DND-41 (cell line): Measurements from ENCODE around the gene LPAR1.

Experiments
- ATAC-seq: fragments of 200-7000 bp; cut with Tn5 transposase; 3 replicates; pipeline ENCODE4 v1.9.1; 2021; ENCODE audit warnings: low read depth; ENCODE audit not compliant: insufficient read depth
- DNase-seq: peaks from one replicate; pipeline ENCODE4 v3.0.0-alpha.2; 2020
- H2AFZ ChIP-seq: 2 replicates; pipeline ENCODE4 v1.6.0; 2012; ENCODE audit warnings: low read depth, low read length
- H3K27ac ChIP-seq: 2 replicates; pipeline ENCODE4 v1.5.1; 2012; ENCODE audit warnings: low read length, inconsistent platforms
- H3K27me3 ChIP-seq: fragments of 200-600 bp; sonication (generic); 2 replicates; pipeline ENCODE4 v1.6.0; 2012; ENCODE audit warnings: low read length, mild to moderate bottlenecking, inconsistent platforms; ENCODE audit not compliant: insufficient read depth, poor library complexity
- H3K36me3 ChIP-seq: 2 replicates; pipeline ENCODE4 v1.5.1; 2012; ENCODE audit warnings: low read length, inconsistent platforms; ENCODE audit not compliant: insufficient read depth
- H3K4me1 ChIP-seq: 2 replicates; pipeline ENCODE4 v1.5.1; 2012; ENCODE audit warnings: mild to moderate bottlenecking, low read length; ENCODE audit not compliant: insufficient read depth
- H3K4me2 ChIP-seq: 2 replicates; pipeline ENCODE4 v1.6.0; 2012; ENCODE audit warnings: mild to moderate bottlenecking, moderate library complexity, low read length, inconsistent platforms; ENCODE audit not compliant: insufficient read depth
- H3K4me3 ChIP-seq, 2 experiments: fragments of 200-600 bp in 1 of 2; shearing (Covaris generic) in 1 of 2; 2 replicates each; pipeline ENCODE4 v1.5.1; 2012 to 2016; ENCODE audit warnings: inconsistent platforms in 2 of 2, low read length in 2 of 2, mild to moderate bottlenecking in 2 of 2, low read depth in 1 of 2, moderate library complexity in 1 of 2
- H3K79me2 ChIP-seq: 2 replicates; pipeline ENCODE4 v1.6.0; 2012; ENCODE audit warnings: low read length, inconsistent platforms; ENCODE audit not compliant: insufficient read depth
- H3K9ac ChIP-seq: 2 replicates; pipeline ENCODE4 v1.6.0; 2012; ENCODE audit warnings: low read depth, mild to moderate bottlenecking, inconsistent platforms, low read length, moderate library complexity
- H3K9me3 ChIP-seq: 2 replicates; pipeline ENCODE4 v1.5.1; 2012; ENCODE audit warnings: low read length, moderate library complexity, mild to moderate bottlenecking, inconsistent platforms; ENCODE audit not compliant: insufficient read depth, severe bottlenecking
- H4K20me1 ChIP-seq: 2 replicates; pipeline ENCODE4 v1.6.0; 2012; ENCODE audit warnings: low read length; ENCODE audit not compliant: insufficient read depth
- EZH2 ChIP-seq: IDR thresholded peaks from 3 replicates; pipeline ENCODE4 v1.6.1; 2012; ENCODE audit warnings: borderline replicate concordance, low read depth, mild to moderate bottlenecking, moderate library complexity, low read length, inconsistent platforms; ENCODE audit not compliant: severe bottlenecking
- TF ChIP-seq, protein P1 (sequence below): IDR thresholded peaks from 2 replicates; pipeline ENCODE4 v1.5.1; 2012; ENCODE audit warnings: borderline replicate concordance, low read length, moderate library complexity, mild to moderate bottlenecking; ENCODE audit not compliant: poor library complexity, severe bottlenecking; ENCODE audit errors: extremely low read depth

Gene LPAR1

DNA sequence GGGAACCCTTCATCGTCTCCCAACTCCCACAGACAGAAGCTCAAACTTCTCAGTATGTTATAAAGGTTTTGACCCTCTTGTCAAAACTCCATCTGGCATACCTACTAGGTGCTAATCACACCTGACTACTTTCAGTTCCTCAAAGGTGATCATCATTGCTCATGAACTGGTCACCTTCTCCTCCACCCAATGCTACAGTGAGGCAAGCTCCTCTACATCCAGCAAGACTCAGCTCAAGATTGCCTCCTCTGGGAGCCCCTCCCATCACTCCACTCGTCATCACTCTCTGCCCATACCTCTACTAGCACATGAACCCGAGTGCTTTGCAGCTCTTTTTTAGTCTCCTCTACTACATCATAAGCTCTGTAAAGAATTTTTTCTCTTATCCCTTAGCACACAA is 102.4 kb downstream of the LPAR1 start:
- ATAC-seq (no peak), DNase-seq (no peak)
- no peaks in the 10 kb centered on the region for H3K36me3 ChIP-seq
- no peak overlapping the region for H3K27ac ChIP-seq
- no peaks in the 10 kb centered on the region for H3K4me1 ChIP-seq
- H3K79me2 ChIP-seq, result no peaks in the 10 kb centered on the region
- no peak overlapping the region for H2AFZ ChIP-seq
- TF ChIP-seq, protein P1, sequence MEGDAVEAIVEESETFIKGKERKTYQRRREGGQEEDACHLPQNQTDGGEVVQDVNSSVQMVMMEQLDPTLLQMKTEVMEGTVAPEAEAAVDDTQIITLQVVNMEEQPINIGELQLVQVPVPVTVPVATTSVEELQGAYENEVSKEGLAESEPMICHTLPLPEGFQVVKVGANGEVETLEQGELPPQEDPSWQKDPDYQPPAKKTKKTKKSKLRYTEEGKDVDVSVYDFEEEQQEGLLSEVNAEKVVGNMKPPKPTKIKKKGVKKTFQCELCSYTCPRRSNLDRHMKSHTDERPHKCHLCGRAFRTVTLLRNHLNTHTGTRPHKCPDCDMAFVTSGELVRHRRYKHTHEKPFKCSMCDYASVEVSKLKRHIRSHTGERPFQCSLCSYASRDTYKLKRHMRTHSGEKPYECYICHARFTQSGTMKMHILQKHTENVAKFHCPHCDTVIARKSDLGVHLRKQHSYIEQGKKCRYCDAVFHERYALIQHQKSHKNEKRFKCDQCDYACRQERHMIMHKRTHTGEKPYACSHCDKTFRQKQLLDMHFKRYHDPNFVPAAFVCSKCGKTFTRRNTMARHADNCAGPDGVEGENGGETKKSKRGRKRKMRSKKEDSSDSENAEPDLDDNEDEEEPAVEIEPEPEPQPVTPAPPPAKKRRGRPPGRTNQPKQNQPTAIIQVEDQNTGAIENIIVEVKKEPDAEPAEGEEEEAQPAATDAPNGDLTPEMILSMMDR, result no peak
- TF ChIP-seq EZH2, result no peak
- H3K4me3 ChIP-seq, result no peak overlapping the region
- H4K20me1 ChIP-seq, result no peaks in the 10 kb centered on the region
- H3K9me3 ChIP-seq, result no peaks in the 10 kb centered on the region
- H3K9ac ChIP-seq, result no peak overlapping the region
- no peaks in the 10 kb centered on the region for H3K27me3 ChIP-seq
- no peak overlapping the region for H3K4me2 ChIP-seq

- no peaks in the 10 kb centered on the region for H4K20me1 ChIP-seq
- H3K9me3 ChIP-seq, result no peaks in the 10 kb centered on the region
- TF ChIP-seq, protein P1, result no peak
- no peak for TF ChIP-seq EZH2
- H2AFZ ChIP-seq, result no peak overlapping the region
- H3K27ac ChIP-seq, result no peak overlapping the region
- no peak overlapping the region for H3K4me3 ChIP-seq
- H3K4me1 ChIP-seq, result no peaks in the 10 kb centered on the region
- DNase-seq (no peak), ATAC-seq (no peak)
- no peaks in the 10 kb centered on the region for H3K27me3 ChIP-seq
- no peaks in the 10 kb centered on the region for H3K79me2 ChIP-seq
- no peaks in the 10 kb centered on the region for H3K36me3 ChIP-seq
- H3K4me2 ChIP-seq, result no peak overlapping the region
- no peak overlapping the region for H3K9ac ChIP-seq
Measured at GRCh38 chr9:110933350-110934001, 104.8 kb downstream of the LPAR1 start.

GRCh38 chr9:110932863-110933262 is 105.4 kb downstream of the LPAR1 start:
- TF ChIP-seq, protein P1, result no peak
- no peaks in the 10 kb centered on the region for H3K27me3 ChIP-seq
- no peak for DNase-seq
- H3K4me1 ChIP-seq, result no peaks in the 10 kb centered on the region
- no peak overlapping the region for H2AFZ ChIP-seq
- no peak overlapping the region for H3K4me2 ChIP-seq
- no peak for ATAC-seq
- H3K9ac ChIP-seq, result no peak overlapping the region
- no peak overlapping the region for H3K4me3 ChIP-seq
- no peaks in the 10 kb centered on the region for H3K79me2 ChIP-seq
- no peaks in the 10 kb centered on the region for H3K36me3 ChIP-seq
- no peak overlapping the region for H3K27ac ChIP-seq
- H3K9me3 ChIP-seq, result no peaks in the 10 kb centered on the region
- H4K20me1 ChIP-seq, result no peaks in the 10 kb centered on the region

DNA sequence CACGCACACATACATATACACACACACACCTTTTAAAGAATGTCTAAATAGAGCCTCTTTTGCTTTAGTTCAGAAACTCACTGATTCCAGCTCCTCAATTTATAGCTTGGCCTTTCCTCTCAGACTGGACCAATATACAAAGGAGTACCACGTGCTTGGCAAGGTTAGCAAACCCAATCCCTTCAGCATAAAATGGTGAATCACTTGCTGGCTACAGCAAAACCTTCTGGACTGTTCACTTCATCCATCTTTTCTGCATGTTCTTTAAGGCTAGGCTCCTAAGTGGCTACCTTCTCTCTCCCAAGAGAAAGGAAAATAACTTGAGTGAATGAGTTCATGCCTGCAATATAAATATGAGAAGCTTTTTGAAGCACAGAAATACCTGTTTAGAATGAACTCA is 109.7 kb downstream of the LPAR1 start:
- H3K27me3 ChIP-seq, result no peaks in the 10 kb centered on the region
- H3K79me2 ChIP-seq, result no peaks in the 10 kb centered on the region
- H3K36me3 ChIP-seq, result no peaks in the 10 kb centered on the region
- no peak overlapping the region for H3K27ac ChIP-seq
- DNase-seq (no peak), ATAC-seq (no peak)
- no peak overlapping the region for H3K4me3 ChIP-seq
- TF ChIP-seq, protein P1, result no peak
- no peaks in the 10 kb centered on the region for H3K9me3 ChIP-seq
- no peak overlapping the region for H3K9ac ChIP-seq
- H3K4me2 ChIP-seq, result no peak overlapping the region
- no peak overlapping the region for H2AFZ ChIP-seq
- H4K20me1 ChIP-seq, result no peaks in the 10 kb centered on the region
- no peaks in the 10 kb centered on the region for H3K4me1 ChIP-seq
